HUDEP-2 (cell line): ENCODE measurements around the gene SPATS2.

Experiments used
- DNase-seq, 76 experiments: peaks; one replicate each; lab custom pipeline; 2025; ENCODE audit not compliant: unreplicated experiment in 76 of 76; lab: John Stamatoyannopoulos, UW

Gene SPATS2

DNA sequence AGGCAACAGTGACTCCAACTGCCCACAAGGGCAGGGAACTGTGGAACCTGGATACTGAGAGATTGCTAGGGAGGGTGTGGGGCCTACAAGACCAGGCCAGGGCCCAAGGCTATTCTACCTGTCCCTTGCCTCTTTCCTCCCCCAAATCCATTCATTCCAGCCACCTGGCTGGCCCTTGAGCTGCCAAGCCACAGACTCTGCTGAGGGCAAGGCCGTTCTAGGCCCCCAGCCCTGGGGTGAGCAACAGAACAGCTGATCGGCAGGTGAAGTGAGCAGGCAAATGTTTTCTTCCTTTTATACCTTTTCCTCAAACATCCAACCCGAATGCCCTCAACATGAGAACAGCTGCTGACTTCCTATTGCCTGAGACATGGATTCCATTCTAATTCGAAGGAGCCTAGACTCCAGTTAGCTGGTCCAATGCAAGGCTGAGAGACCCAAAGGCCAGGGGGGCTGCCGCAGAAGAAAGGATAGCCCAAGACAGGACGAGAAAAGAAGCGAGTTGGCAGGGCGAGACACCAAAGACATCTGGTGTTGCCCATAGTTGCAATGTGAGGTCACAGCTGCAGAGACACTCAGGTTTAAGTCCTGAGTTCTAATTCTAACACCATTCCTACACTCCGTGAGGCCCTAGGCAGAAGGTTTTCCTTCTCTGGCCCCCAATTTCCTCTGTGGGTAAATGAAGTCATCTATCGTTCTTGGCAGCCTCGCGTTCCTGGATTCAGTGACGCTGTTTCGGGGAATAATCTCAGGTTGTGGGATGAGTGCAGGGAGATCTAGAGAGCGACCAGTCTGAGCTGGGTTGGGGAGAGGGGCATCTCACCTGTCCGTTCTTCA is 31.9 kb upstream of the SPATS2 start:
- DNase-seq: no peak

GRCh38 chr12:49335955-49336644 is 31.2 kb upstream of the SPATS2 start:
- no peak for DNase-seq

GRCh38 chr12:49336645-49337584 is 30.3 kb upstream of the SPATS2 start, which contains the start of gene C1QL4:
TSS of gene C1QL4 (minus strand) at chr12:49337188. CDS start at chr12:49336477, 711 bp downstream.
- DNase-seq: peak in 67 of 76 experiments; percentile 10 to 85 (median 64)

DNA sequence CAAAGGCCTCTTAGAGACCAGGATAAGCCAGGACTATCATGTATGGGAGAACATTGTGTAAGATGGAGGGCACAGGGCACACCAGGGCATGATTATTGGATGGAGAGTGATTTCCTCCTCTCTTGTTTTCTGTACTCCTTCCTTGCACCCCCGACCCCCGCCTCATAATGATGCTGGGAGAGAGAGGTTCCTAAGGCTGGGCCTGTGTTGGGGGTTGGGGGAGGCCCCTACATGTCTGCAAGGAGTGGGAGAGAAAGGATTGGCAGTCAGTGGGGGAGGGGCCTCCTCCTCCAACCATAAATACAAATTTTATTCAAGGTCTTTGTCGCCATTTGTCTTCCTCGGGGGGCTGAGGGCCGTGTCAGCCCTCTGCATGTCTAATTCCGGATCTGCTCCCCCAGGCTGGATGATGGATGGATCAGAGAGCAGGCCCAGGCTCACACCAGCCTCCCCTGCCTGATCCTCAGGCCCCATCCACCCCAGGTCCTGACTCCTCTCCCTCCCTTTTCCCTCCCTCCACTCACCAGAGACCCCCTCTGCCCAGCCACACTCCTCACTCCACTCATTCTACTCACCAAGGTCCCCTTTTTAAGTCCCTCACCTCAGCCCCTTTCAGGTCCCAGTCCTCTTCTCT is 28.3 kb upstream of the SPATS2 start:
- no peak for DNase-seq

GRCh38 chr12:49339464-49339861 is 27.8 kb upstream of the SPATS2 start:
- DNase-seq: peak in 8 of 76 experiments; percentile 3 to 25 (median 18)

DNA sequence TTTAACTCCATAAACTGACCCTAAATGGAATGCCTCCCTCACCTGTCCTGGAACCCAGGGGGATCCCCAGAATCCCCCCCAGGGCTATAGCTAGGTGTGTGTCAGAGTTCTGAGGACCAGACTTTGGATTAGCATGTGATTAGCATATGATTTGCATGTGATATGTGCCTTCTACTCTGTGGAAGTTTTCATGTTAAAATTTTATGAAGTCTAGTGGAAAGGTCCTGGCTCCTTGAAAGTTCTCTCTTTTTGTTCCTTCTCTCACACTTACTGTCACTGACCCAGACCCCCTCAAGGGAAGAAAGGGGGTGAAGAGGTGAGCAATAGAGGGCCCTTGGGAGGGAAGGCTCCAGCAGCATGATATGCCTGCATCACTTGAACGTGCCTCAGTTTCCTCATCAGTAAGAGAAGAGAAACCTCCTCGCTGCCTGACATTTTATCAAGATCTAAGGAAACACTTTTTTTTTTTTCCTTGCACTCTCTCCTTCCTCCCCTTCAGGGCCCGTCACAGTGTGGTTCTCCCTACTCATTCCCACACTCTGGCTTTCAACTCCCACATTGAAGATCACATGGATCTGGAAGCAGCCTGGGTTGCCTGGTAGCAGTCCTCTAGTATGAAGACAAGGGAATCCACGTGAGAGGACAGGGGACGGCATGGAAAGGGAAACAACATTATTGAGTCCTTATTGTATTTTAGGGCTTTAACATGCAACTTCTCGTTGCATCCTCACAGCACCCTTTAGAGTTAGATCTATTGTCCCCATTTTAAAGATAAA is 27.0 kb upstream of the SPATS2 start:
- no peak for DNase-seq

DNA sequence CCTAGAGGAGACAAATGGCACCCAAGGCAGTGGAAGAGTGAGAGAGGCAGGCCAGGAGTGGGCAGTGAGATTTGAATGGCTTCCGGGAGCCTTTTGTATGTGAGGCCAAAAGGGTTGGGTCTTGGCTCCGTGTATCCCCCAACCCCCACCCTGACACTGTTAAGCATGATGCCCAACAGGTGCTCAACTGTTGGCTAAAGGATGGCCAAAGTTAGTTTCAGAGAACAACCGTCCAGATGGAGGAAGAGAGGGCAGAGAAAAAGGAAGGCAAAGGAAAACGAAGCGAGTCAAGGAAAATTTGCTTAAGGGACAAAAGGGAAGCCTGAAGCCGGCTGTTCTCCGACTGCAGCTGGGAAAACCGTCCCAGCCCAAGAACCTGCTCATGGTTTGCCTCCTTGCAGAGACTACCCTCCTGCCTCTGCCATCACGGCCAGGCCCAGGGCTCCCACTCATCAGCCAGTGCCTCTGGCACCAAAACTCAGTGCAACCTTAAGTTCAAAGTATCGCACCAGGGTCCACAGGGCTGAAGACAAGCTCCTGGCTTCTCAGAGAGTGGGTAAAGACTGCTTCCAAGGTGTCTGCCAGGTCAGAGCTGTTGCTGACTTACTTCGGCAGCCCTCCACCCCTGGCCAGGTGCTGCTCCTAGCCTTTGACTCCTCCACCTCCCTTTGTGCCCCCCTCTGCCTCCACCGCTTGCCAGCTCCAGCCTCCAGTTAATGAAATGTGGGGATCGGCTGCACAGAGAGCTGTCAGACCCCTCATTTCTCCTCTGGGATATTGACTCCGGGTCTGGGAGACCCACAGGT is 26.1 kb upstream of the SPATS2 start:
- no peak for DNase-seq

DNA sequence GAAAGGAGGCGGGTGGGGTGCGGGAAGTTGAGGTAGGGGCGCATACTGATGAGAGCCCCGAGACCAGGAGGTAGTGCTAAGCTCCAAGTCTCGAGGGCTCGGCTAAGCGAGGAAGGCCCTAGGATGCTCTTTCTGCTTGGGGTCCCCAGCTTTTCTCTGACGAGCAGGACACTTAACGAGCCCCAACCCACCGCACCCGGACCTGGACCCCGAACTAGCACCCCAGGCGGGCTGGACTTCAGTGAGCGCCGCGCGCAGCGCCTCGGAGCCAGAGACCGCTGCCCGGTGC is 25.5 kb upstream of the SPATS2 start:
- no peak for DNase-seq

DNA sequence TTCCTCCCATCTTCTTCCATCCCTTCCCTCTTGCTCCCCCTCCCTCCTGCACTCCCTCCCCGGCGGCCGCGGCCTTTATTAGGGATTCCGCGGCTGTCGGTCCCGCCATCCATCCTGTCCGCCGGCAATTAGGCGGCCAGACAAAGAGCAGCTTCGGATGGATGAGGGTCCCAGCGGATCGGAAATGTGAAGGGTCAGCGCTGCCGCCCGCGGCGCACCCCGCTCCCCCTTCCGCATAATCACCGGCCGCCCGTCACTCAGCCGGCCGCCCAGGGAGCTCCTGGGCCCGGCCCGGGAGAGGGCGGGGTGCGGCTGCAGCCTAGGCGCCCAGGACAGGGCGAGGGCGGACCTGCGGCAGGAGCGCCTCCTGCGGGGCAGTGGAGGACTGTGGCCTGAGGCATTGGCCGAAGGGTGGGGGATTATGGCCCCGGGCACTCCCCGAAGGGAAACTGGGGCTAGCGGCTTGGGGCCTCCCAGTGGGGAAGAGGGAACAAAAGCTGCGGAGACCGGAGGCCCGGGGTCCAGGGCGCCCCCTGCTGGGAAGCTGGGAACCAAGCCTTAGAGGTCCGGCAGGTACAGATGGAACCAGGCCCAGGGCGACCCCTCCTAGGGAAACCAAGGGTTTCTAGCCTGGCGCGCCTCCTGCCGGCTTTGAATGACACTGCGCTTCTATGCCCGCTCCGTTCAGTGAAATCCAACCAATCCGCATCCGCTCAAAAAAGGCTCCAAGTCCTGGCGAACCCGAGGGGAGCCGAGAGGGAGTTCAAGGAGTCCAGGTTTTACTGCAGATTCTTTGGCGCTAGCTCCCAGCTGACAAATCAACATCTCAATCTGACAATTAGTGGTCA is 25.0 kb upstream of the SPATS2 start:
- DNase-seq: peak in 68 of 76 experiments; percentile 11 to 82 (median 59)

- DNase-seq: no peak
These were observed 24.1 kb upstream of the SPATS2 start for GRCh38 chr12:49342914-49343731.

DNA sequence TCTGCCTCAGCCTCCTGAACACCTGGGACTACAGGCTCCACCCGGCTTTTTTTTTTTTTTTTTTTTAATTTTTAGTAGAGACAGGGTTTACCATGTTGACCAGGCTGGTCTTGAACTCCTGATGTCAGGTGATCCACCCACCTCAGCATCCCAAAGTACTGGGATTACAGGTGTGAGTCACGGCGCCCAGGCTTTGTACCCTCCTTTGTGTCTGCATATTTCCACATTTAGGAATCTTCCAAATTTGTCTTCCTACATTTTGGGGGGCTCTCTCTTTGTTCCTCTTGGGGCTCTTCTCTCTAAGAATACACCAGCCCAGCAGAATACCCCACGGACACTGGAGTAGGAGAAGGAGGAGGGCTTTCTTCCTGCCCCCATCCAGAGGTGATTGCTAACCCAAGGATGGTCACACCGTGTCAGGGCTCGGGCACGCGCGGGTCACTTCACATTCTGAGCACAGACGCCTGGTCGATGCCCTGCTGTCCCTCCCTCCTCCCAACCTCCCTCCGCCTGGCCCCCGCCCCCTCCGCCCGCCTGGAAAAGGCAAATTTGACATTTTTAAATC is 22.7 kb upstream of the SPATS2 start:
- no peak for DNase-seq

DNA sequence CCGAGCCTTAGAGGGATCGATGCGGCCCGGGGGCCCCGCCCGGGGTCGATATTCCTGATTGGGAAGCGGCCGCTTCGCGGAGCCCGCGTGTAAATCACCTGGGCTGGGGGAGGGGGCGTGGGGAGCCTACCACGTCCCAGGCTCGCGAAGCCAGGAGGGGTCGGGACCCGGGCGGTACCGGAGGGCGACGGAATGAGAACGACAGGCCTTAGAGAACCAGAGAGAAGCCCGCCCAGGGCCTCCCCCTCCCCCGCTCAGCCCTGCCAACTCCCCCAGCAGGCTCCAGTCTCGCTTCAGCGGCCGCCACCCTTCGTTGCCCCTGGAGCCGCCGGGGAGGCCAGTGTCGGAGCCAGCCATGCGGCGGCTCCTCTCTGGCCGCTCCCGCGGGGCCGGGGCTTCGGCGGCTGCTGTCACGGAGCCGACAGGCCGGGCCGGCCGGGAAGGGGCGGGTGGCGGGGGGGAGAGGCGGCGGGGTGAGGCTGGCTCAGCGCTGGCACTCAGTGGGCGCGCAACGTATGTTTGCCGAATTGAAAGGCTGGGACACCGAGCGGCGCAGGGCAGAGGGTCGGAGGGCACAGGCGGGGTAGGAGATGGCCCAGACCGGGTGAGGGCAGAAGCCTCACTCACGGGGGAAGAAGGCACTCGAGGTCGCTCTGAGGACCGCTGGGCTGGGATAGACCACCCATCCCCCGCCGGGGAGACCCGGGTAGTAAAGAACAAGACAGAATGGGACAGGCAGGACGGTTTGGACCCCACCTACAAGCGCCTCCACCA is 22.0 kb upstream of the SPATS2 start:
- DNase-seq: peak in 4 of 76 experiments; percentile 6 to 29 (median 12)

DNA sequence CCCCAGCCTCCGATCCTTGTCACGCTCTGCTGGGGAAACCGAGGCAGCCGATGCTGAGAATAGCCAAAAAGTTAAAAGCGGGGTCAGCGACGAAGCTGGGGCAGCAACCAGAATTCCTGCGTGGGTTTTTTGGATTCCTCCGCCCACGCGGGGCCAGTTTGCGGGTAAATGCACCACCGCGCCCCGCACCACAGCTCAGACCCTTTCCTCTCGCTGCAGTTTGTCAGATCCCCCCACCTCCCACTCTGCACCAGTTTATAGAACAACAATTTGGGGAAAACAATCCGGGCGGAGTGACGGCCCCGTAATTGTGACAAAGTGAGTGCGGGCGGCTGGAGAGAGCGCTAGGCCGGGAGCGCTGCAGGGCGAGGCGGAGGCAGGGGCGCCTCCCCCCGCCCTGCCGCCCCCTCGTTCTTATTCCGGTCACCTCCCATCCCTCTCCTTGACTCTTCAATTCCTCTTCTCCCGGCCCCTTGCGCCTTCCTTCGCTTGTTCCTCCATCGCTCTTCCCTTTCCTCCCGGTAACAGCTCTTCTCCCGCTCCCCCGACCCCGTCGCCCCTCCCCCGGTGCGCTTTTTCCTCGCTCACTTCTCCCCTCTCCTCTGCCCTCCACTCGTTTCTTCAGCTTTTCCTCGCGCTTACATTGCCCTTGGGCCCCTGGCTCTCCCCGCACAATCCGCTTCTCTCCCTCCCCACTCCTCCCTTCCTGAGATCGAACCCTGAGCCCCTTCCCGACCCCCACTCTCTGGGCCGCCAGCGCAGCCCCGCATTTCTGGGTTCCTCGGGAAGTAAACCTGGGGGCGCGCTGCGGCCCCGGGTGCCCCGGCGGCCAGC is 21.2 kb upstream of the SPATS2 start:
- DNase-seq: no peak

GRCh38 chr12:49346659-49347310 is 20.5 kb upstream of the SPATS2 start, which contains the start of gene DNAJC22:
TSS of gene DNAJC22 (plus strand) at chr12:49346888. CDS start at chr12:49348873, 1,985 bp downstream.
- peak in 7 of 76 experiments; percentile 6 to 32 (median 17) for DNase-seq
